Kasumi-1 (cell line): ENCODE data around the gene CDK5R1.

Source experiments
- DNase-seq, 2 experiments: peaks; one replicate each; lab custom pipeline; 2025; lab: John Stamatoyannopoulos, UW

The CDK5R1 gene

DNA sequence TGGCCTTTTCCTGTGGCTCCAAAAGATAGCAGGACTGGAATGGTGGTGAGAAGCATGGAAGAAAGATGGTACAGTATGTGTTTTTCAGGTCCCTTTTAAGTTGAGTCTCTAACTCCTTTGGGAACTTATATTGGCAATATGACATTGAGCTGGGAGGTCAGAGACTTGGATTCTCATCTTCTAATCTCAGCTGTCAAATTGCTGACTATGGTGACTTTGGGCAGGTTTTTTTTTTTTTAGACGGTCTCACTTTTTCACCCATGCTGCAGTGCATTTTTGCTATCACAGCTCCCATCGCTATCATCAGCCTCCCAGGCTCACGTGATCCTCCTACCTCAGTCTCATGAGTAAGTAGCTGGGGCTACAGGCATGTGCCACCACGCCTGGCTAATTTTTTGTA lies 15.1 kb upstream of the CDK5R1 start:
- no peak for DNase-seq

GRCh38 chr17:32475258-32475657 lies 11.5 kb upstream of the CDK5R1 start:
- no peak for DNase-seq

GRCh38 chr17:32477220-32477619 lies 9.6 kb upstream of the CDK5R1 start:
- DNase-seq = no peak

DNA sequence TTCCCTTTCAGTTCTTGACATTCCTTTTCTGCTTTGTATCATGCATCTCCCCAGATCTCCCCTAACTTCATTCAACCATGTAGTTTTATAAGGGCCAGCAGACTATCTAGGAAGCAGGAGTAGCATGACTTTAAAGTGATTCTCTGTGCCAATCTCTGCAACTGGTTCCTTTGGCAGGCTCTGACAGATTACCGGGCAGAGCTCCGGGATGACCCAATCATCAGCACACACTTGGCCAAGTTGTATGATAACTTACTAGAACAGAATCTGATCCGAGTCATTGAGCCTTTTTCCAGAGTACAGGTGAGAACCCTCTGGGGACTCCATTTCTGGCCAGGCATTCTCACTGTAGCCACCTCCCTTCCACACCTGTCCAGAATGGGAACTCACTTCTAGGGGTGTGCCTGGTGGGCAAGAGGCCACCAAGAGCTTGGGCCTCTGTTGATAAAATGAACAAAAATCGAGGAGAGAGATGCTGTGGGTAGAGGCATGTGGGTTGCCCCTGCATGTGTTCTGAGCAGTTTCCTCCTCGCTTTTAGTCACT lies 7.6 kb upstream of the CDK5R1 start:
- DNase-seq = no peak

- no peak for DNase-seq
Measured at GRCh38 chr17:32481193-32481592, 5.6 kb upstream of the CDK5R1 start.

DNA sequence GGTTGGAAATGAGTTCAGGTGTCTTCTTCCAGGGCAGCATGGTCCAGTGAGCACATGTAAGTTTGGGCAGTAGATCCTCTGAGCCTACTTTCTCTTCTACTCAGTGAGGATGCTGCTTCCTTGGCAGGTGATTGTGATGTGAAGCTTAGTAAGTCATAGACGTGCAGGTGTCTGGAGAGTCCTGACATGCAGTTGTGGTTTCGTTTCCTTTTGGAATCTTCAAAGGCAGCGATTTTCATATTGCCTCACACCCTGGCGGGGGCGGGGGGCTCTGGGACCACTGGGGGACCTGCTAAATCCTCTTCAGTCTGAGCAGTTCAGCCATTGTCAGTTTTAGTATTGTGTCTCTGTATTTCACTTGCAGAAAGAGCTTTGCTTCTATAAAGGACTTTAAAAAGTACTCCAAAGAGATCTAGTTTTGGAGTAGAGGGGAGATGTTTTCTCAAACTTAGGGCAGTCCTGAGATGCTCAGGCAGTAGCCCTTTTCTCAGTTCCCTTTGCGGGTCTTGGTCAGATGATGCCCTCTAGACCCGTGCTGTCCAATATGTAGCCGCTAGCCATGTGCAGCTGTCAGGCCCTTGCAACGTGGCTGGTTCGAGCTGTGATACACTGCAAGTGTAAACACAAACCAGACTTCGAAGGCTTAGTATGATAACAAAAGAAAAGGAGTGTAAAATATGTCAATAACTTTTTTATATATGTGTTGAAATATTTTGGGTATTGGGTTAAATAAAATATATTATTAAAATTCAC lies 4.0 kb upstream of the CDK5R1 start:
- DNase-seq = no peak

- peak; percentile 72 to 76 for DNase-seq
Measured at GRCh38 chr17:32483451-32484019, 3.3 kb upstream of the CDK5R1 start.

DNA sequence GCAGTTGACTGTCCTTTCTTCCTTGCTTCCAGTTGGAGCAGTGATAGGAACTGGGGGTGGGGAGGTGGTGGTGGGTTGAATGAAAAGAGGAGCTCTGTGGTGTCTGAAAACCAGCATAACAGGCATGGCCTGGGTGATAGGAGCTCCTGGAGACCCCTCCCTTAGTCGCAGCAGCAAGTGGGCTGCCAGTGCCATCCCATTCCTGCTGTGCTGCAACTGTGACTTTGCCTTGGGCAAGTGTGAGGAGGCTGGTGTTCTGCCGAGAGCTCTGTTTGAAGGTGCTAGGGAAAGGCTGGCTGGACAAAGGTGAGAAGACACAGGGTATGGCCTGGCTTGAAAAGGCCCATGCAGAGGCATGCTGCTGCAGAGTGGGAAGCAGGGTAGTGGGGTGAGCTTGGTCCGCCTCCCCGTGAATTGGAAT lies 2.7 kb upstream of the CDK5R1 start:
- DNase-seq = no peak

DNA sequence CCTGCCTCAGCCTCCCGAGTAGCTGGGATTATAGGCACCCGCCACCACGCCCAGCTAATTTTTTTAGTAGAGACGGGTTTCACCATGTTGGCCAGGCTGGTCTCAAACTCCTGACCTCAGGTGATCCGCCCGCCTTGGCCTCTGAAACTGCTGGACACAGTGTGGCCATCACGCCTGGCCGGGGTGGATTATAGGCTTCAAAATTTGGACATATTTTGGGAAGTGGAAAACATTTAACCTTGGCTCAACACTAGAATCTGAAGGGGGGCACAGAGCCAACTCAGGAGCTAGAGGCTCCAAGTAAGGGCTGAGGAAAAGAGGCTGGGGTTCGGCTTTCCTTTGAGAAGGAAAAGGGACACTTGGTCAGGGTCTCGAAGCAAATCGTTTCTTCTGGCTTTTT lies 2.2 kb upstream of the CDK5R1 start:
- DNase-seq = no peak

DNA sequence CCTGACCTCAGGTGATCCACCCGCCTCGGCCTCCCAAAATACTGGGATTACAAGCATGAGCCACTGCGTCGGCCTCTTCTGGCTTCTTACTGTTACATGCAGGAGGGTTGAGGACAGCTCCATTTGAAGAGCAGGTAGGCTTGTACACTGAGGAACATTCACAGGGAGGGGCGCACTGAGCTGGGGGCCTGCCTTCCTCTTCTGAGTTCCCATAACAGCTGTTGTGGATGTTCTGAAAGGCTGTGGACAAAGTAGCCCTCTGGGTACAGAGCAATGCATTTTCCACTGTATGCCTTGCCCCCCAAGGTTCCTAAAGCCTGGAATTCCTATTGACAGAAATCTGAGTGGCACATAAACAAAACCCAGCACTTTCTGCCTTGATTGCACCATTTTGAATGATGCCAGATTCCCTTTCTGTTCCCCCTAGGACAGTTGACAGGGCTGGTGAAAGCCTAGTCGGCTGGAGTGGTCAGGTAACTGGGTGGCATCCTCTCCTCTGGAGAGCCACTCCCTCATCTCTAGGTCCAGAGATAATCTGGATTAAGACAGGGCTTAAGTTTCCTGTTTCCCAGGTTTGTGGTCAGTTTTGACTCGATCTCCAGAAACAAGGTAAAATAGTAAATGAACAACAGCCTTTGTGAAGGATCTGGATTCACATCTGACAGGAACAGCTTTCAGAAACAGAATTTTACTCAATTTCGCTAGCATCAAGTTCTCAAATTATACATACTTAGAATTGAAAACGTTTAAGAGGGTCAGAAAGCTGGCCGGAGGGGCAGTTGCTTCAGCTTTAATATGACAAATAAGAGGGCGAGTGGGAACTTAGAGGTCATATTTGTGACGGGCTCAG lies 1.3 kb upstream of the CDK5R1 start:
- DNase-seq = no peak

GRCh38 chr17:32486111-32486700 lies 587 bp upstream of the CDK5R1 start:
- peak; percentile 31 to 41 for DNase-seq

DNA sequence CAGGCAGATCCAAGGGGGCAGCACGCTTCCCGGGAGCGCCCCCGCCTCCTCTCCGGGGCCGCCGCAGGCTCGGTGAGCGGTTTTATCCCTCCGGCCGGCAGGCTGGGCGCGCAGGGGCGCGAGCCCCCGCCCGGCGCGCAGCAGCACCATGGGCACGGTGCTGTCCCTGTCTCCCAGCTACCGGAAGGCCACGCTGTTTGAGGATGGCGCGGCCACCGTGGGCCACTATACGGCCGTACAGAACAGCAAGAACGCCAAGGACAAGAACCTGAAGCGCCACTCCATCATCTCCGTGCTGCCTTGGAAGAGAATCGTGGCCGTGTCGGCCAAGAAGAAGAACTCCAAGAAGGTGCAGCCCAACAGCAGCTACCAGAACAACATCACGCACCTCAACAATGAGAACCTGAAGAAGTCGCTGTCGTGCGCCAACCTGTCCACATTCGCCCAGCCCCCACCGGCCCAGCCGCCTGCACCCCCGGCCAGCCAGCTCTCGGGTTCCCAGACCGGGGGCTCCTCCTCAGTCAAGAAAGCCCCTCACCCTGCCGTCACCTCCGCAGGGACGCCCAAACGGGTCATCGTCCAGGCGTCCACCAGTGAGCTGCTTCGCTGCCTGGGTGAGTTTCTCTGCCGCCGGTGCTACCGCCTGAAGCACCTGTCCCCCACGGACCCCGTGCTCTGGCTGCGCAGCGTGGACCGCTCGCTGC lies 832 bp downstream of the CDK5R1 start:
- no peak for DNase-seq

- no peak for DNase-seq
Measured at GRCh38 chr17:32488177-32488542, 1.4 kb downstream of the CDK5R1 start.

GRCh38 chr17:32488604-32489180 lies 1.9 kb downstream of the CDK5R1 start:
- DNase-seq = no peak

GRCh38 chr17:32489320-32490100 lies 2.7 kb downstream of the CDK5R1 start:
- DNase-seq = no peak

DNA sequence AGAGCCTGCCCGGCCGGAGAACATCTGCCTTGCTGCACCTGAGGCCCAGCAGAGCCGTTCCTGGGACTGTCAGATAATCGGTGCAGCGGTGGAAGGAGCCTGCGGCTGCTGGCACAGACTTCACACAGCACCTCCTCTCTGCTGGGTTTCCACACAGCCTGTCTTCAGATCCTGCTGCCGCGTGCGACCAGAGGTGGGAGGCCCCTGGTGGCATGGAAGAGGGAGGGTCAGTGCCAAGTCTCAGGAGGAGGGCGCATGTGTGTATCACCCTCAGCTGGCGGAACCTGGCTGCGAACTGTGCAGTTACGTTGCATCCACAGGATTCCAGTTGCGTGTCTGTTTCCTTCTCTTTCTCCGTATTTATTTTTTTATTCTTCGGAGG lies 3.3 kb downstream of the CDK5R1 start:
- DNase-seq = no peak

DNA sequence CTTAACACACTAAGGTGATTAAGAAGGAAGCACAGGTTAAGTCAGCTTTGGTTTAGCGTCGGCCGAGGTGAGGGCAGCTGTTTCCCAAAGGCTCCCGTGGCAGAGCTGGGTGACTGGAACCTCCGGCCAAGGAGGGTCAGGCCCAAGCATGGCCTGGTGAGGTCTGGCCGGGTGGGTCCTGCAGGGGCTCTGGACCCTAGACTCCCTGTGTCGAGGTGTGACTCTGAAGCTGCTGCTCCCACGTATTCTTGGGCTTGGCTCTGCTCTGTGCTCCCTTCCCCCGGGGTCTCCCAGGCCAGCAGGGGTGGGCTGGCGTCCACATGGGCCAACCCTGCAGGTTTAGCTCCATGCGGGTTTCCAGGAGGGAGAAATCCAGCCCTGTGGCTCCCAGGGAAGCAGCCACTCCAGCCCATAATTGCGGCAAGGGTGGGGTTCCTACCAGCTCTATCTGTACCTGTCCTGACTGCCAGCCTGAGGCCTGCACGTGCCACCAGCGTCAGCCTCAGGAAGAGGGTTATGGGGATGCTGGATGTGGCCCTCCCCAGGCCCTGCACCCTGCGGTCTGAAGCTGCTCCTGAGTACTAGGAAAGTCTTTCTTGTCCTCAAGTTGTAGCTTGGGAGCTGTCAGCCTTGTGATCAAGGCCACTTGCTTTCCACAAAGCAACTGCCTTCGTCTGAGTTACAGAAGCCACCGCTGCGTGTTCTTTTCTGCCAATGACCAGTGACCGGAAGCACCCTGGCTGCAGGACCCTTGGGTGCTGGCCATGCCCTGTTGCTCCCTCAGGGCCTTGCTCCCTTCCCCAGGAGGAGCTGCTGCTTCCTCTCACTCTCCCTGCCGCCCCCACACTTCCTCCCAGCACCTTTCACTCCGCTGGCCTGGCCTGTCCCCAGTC lies 4.8 kb downstream of the CDK5R1 start:
- no peak for DNase-seq

DNA sequence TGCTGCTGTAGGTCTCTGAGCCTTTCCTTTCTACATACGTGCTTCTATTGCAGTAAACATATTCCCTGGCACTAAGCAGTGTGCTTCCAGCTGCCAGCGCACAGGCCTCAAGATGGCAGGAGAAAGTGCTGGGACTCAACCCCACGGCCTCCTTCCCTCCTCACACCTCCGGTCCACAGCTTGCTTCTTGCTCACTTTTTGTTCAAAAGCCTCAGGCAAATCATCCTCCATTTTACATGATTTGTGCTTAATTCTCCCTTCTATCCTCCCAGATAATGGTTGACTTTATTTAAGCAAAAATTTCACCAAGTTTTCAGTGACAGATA lies 5.4 kb downstream of the CDK5R1 start:
- peak in 1 of 2 experiments; percentile 9 for DNase-seq

GRCh38 chr17:32492648-32493289 lies 6.0 kb downstream of the CDK5R1 start:
- peak; percentile 15 to 18 for DNase-seq
